Activated CD4-positive, alpha-beta T cell treated with anti-CD3 and anti-CD28 coated beads, Interleukin-2, amount 10 ng/mL, durations not matched to agents 24 days and 14 days (primary cell): ENCODE data around the gene HLA-A. TPM values are rescaled to one million over a fixed set of nuclear protein-coding genes. Genes with fewer than 3 reads are reported as not detected.

Experiments
- DNase-seq: peaks from one replicate; pipeline ENCODE4 v3.0.0; 2022
- H3K27ac Mint-ChIP-seq: one replicate; pipeline ENCODE4 v1.8.0; 2022; ENCODE audit warnings: mild to moderate bottlenecking, mixed read lengths
- H3K27me3 Mint-ChIP-seq: one replicate; pipeline ENCODE4 v1.8.0; 2022; ENCODE audit warnings: mixed read lengths
- H3K36me3 Mint-ChIP-seq: one replicate; pipeline ENCODE4 v1.8.0; 2022; ENCODE audit warnings: low read depth, mild to moderate bottlenecking, mixed read lengths
- H3K4me1 Mint-ChIP-seq: one replicate; pipeline ENCODE4 v1.8.0; 2021; ENCODE audit warnings: mixed read lengths
- H3K4me3 Mint-ChIP-seq: one replicate; pipeline ENCODE4 v1.8.0; 2022; ENCODE audit warnings: mild to moderate bottlenecking, moderate library complexity, mixed read lengths
- H3K9me3 Mint-ChIP-seq: one replicate; pipeline ENCODE4 v1.8.0; 2021; ENCODE audit warnings: mixed read lengths
- intact Hi-C: fragments of 100-400 bp; cut with micrococcal nuclease; formaldehyde crosslinking; loops from one replicate; pipeline ENCODE4 v1.15.1; 2023
- total RNA-seq: library from RNA; stranded (reverse); gene quantifications from 2 replicates; pipeline ENCODE4 v1.2.3, GENCODE V29; 2022

The HLA-A gene
- total RNA-seq, 1 donor from 2014 or later, result 1,449 TPM

GRCh38 chr6:29992807-29993206 lies 50.5 kb downstream of the HLA-A start:
- Mint-ChIP-seq H3K4me3 (no peak overlapping the region), H3K4me1 (peaks cover 3% of the 10 kb centered on the region), H3K36me3 (no peaks in the 10 kb centered on the region), H3K27ac (no peak overlapping the region), H3K27me3 (peaks cover 40% of the 10 kb centered on the region), H3K9me3 (no peaks in the 10 kb centered on the region)
- intact Hi-C loops, result no loop called here
- no peak for DNase-seq

GRCh38 chr6:29994826-29995225 lies 52.5 kb downstream of the HLA-A start:
- H3K4me1 Mint-ChIP-seq, result peaks cover 3% of the 10 kb centered on the region
- H3K36me3 Mint-ChIP-seq, result no peaks in the 10 kb centered on the region
- H3K27me3 Mint-ChIP-seq, result peaks cover 37% of the 10 kb centered on the region
- H3K27ac Mint-ChIP-seq, result no peak overlapping the region
- H3K4me3 Mint-ChIP-seq, result no peak overlapping the region
- no peak for DNase-seq
- intact Hi-C loops, result no loop called here
- H3K9me3 Mint-ChIP-seq, result no peaks in the 10 kb centered on the region

GRCh38 chr6:29995340-29995777 lies 53.0 kb downstream of the HLA-A start:
- Mint-ChIP-seq H3K27me3 (peaks cover 34% of the 10 kb centered on the region), H3K9me3 (no peaks in the 10 kb centered on the region), H3K27ac (no peak overlapping the region), H3K4me3 (no peak overlapping the region), H3K36me3 (no peaks in the 10 kb centered on the region), H3K4me1 (peaks cover 3% of the 10 kb centered on the region)
- DNase-seq, result no peak
- intact Hi-C loops, result no loop called here

Other genes with a start within 250 kb of the HLA-A start
- gene HLA-F, start 219.1 kb upstream of the HLA-A start, total RNA-seq, result 254 and 270 TPM in 2 replicates
- 0.85 and 1.2 TPM in 2 replicates for gene HLA-G, start 114.7 kb upstream of the HLA-A start, total RNA-seq
- 85.6 and 87.0 TPM in 2 replicates for gene POLR1H, start 118.7 kb downstream of the HLA-A start, total RNA-seq
- 60.9 and 61.1 TPM in 2 replicates for gene PPP1R11, start 124.7 kb downstream of the HLA-A start, total RNA-seq
- gene RNF39, start 133.2 kb downstream of the HLA-A start, total RNA-seq, result not detected in 2 replicates
- gene TRIM31, start 170.6 kb downstream of the HLA-A start, total RNA-seq, result 0.09 TPM in 1 of 2 replicates, not detected in the other
- not detected in 2 replicates for gene TRIM40, start 193.6 kb downstream of the HLA-A start, total RNA-seq
- gene TRIM10, start 218.7 kb downstream of the HLA-A start, total RNA-seq, result 0.07 and 0.09 TPM in 2 replicates
- 0.24 and 0.65 TPM in 2 replicates for gene TRIM15, start 221.0 kb downstream of the HLA-A start, total RNA-seq